ENCODE results near the gene ENHO.

DNA sequence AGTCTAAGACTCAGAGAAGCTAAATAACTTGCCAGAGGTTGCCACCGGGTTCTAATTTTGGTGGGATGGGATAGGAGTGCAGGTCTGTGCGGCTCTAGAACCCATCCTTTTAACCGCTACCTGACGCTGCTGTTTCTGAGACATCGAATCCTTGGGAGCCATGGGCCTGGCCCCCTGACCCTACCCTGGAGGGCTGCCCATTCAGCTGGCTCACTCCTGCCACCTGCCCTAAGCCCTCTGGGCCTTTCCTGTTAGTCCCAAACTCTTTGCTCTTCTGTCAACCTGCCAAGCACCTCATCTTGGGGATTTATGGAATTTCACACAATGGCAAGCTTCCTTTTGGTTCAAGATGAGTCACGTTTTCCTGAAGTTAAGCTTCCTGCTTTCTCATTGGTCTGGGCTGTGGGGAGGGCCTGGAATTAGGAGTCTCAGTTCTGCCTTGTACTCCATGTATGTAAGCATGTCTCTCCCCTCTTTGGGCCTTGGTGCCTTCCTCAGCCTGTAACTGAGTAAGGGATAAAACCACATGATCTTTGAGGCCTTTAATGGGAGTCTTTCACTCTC lies 26.6 kb downstream of the ENHO start:
- TF ChIP-seq, protein P1, sequence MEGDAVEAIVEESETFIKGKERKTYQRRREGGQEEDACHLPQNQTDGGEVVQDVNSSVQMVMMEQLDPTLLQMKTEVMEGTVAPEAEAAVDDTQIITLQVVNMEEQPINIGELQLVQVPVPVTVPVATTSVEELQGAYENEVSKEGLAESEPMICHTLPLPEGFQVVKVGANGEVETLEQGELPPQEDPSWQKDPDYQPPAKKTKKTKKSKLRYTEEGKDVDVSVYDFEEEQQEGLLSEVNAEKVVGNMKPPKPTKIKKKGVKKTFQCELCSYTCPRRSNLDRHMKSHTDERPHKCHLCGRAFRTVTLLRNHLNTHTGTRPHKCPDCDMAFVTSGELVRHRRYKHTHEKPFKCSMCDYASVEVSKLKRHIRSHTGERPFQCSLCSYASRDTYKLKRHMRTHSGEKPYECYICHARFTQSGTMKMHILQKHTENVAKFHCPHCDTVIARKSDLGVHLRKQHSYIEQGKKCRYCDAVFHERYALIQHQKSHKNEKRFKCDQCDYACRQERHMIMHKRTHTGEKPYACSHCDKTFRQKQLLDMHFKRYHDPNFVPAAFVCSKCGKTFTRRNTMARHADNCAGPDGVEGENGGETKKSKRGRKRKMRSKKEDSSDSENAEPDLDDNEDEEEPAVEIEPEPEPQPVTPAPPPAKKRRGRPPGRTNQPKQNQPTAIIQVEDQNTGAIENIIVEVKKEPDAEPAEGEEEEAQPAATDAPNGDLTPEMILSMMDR (IDR thresholded peaks at IDR 0.05) = no peak
- no peak for TF ChIP-seq POLR2A (IDR thresholded peaks at IDR 0.05)

Data from upper lobe of left lung (tissue), 4 donors.